ENCODE measurements around the gene MAP2. TPM values are rescaled to one million over a fixed set of nuclear protein-coding genes. Genes with fewer than 3 reads are reported as not detected.

MAP2 gene
- total and polyA plus RNA-seq, 2 donors (not counting 1 experiment from before 2014, with no cell fraction given), result 1.8 to 3.0 TPM

DNA sequence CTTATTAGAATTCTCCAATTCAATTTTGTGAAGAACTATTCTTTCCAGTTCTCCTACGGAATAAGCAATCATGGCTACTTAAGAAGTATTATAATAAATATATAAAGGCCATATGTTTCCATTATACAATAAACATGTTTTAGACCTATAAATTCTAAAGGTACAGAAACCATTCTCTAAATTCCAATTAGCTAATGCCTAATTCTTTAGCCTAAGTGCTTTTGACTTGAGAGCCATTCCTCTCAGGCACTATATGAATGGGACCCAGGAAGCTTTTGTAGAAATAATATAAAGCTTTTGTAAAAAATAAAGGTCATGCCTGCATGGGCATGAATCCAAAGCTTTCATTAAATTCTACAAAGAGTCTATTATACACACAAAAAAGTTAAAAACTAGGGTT lies 186.8 kb downstream of the MAP2 start:
- Histone ChIP-seq H3K9ac (ENCODE audit: low read length) (no peak overlapping the region), H3K27ac (ENCODE audit: low read length in 2 of 2) (no peak overlapping the region), H3K4me1 (ENCODE audit: control insufficient read depth in 2 of 2, insufficient read depth in 2 of 2, low read length in 2 of 2) (no peaks in the 10 kb centered on the region), H3K79me2 (ENCODE audit: control insufficient read depth, insufficient read depth, low read length) (no peaks in the 10 kb centered on the region), H2AFZ (ENCODE audit: insufficient read depth, low read depth, low read length, poor library complexity, severe bottlenecking) (no peak overlapping the region), H3K4me3 (ENCODE audit: control extremely low read depth in 1 of 5, extremely low read depth in 1 of 5, insufficient read depth in 1 of 5, low read depth in 2 of 5, low read length in 4 of 5) (no peak overlapping the region), H4K20me1 (ENCODE audit: control insufficient read depth, insufficient read depth, low read length, poor library complexity, severe bottlenecking) (no peaks in the 10 kb centered on the region), H3K4me2 (replicated peaks; ENCODE audit: low read depth, low read length, poor library complexity, severe bottlenecking) (no peak overlapping the region), H3K27me3 (replicated peaks in 1 of 4; ENCODE audit: control extremely low read depth in 1 of 4, control insufficient read depth in 3 of 4, insufficient read depth in 4 of 4, low read length in 3 of 4) (no peaks in the 10 kb centered on the region), H3K9me3 (ENCODE audit: control extremely low read depth in 1 of 3, control insufficient read depth in 2 of 3, insufficient read depth in 1 of 3, low read length in 2 of 3) (no peaks in the 10 kb centered on the region), H3K36me3 (replicated peaks in 1 of 2; ENCODE audit: control extremely low read depth in 1 of 2, control insufficient read depth in 1 of 2, extremely low read depth in 1 of 2, insufficient read depth in 2 of 2, low read length in 1 of 2) (no peaks in the 10 kb centered on the region)
- intact Hi-C loops (cut with micrococcal nuclease), result no loop called here
- TF ChIP-seq EZH2 (IDR thresholded peaks at IDR 0.05; ENCODE audit: borderline replicate concordance, insufficient read depth, low read depth, low read length, poor library complexity, severe bottlenecking) (no peak), CTCF (IDR thresholded peaks at IDR 0.05) (no peak)
- no peak for ATAC-seq (ENCODE audit: low read depth)
- Mint-ChIP-seq H3K4me1 (no peaks in the 10 kb centered on the region), H3K9me3 (ENCODE audit: insufficient read depth) (peaks cover under 1% of the 10 kb centered on the region), H3K27me3 (peaks cover 10% of the 10 kb centered on the region), H3K27ac (no peak overlapping the region), H3K4me3 (no peak overlapping the region)
- no CpG with 5 or more reads among the region's 1 CpG for WGBS (ENCODE audit: insufficient coverage)
- DNase-seq, result no peak
- ChIA-PET POLR2A (no interaction called here), CTCF (no interaction called here)

GRCh38 chr2:209613649-209614305 lies 189.9 kb downstream of the MAP2 start:
- Mint-ChIP-seq H3K9me3 (ENCODE audit: insufficient read depth) (peaks cover 7% of the 10 kb centered on the region), H3K27me3 (peaks cover 4% of the 10 kb centered on the region), H3K4me3 (no peak overlapping the region), H3K27ac (no peak overlapping the region), H3K4me1 (no peaks in the 10 kb centered on the region)
- intact Hi-C loops (cut with micrococcal nuclease), result no loop called here
- TF ChIP-seq EZH2 (IDR thresholded peaks at IDR 0.05; ENCODE audit: borderline replicate concordance, insufficient read depth, low read depth, low read length, poor library complexity, severe bottlenecking) (no peak), CTCF (IDR thresholded peaks at IDR 0.05) (no peak)
- Histone ChIP-seq H3K4me2 (replicated peaks; ENCODE audit: low read depth, low read length, poor library complexity, severe bottlenecking) (no peak overlapping the region), H3K79me2 (ENCODE audit: control insufficient read depth, insufficient read depth, low read length) (no peaks in the 10 kb centered on the region), H4K20me1 (ENCODE audit: control insufficient read depth, insufficient read depth, low read length, poor library complexity, severe bottlenecking) (no peaks in the 10 kb centered on the region), H3K27me3 (replicated peaks in 1 of 4; ENCODE audit: control extremely low read depth in 1 of 4, control insufficient read depth in 3 of 4, insufficient read depth in 4 of 4, low read length in 3 of 4) (no peaks in the 10 kb centered on the region), H3K4me3 (ENCODE audit: control extremely low read depth in 1 of 5, extremely low read depth in 1 of 5, insufficient read depth in 1 of 5, low read depth in 2 of 5, low read length in 4 of 5) (no peak overlapping the region), H3K9ac (ENCODE audit: low read length) (no peak overlapping the region), H2AFZ (ENCODE audit: insufficient read depth, low read depth, low read length, poor library complexity, severe bottlenecking) (no peak overlapping the region), H3K9me3 (ENCODE audit: control extremely low read depth in 1 of 3, control insufficient read depth in 2 of 3, insufficient read depth in 1 of 3, low read length in 2 of 3) (peaks cover 0 to 5% (median 1%) of the 10 kb centered on the region in 3 donors), H3K27ac (ENCODE audit: low read length in 2 of 2) (no peak overlapping the region), H3K36me3 (replicated peaks in 1 of 2; ENCODE audit: control extremely low read depth in 1 of 2, control insufficient read depth in 1 of 2, extremely low read depth in 1 of 2, insufficient read depth in 2 of 2, low read length in 1 of 2) (no peaks in the 10 kb centered on the region), H3K4me1 (ENCODE audit: control insufficient read depth in 2 of 2, insufficient read depth in 2 of 2, low read length in 2 of 2) (no peaks in the 10 kb centered on the region)
- POLR2A ChIA-PET, result no interaction called here
- DNase-seq (no peak), ATAC-seq (ENCODE audit: low read depth) (no peak)
- 72% methylated on average over 3 of the region's 5 CpGs for WGBS (ENCODE audit: insufficient coverage)
- CTCF ChIA-PET, result no interaction called here

Data from B cell (primary cell).